HCT116 (cell line): Measurements from ENCODE around the gene PINK1. TPM values are rescaled to one million over a fixed set of nuclear protein-coding genes. Genes with fewer than 3 reads are reported as not detected.

Source experiments
- ATAC-seq: fragments of 200-7000 bp; cut with Tn5 transposase; 2 replicates; pipeline ENCODE4 v1.9.1; 2020; ENCODE audit warnings: mild to moderate bottlenecking, moderate library complexity
- BruUV-seq: library from RNA; stranded (reverse); fragments of 400-500 nt; replicated peaks from 2 replicates; lab custom pipeline; 2021; lab: Mats Ljungman, UMichigan
- CTCF ChIA-PET: fragments of 300-600 bp; sonication (Branson Sonifier 250); formaldehyde crosslinking; loops from one replicate; lab custom pipeline; 2021; ENCODE audit warnings: antibody characterized with exemption; lab: Charles Lee
- POLR2A ChIA-PET: fragments of 300-600, 350-600 bp; sonication (Branson Sonifier 250); formaldehyde crosslinking; loops from one replicate; lab custom pipeline; 2021; ENCODE audit warnings: antibody characterized with exemption; lab: Charles Lee
- RAD21 ChIA-PET, 2 experiments: fragments of 300-600 bp; sonication (Branson Sonifier 250); formaldehyde crosslinking; loops; one replicate each; lab custom pipeline; 2023; ENCODE audit warnings: low total read pairs in 2 of 2; ENCODE audit not compliant: uncharacterized antibody in 2 of 2, unreplicated experiment in 2 of 2, low non-redundant PET in 1 of 2; lab: Charles Lee
- DNase-seq: peaks from one replicate; pipeline ENCODE4 v3.0.0-alpha.2; 2010; ENCODE audit warnings: low read depth, low spot score
- H2AFZ ChIP-seq: fragments of 200-600 bp; shearing (Covaris generic), sonication (generic); 2 replicates; pipeline ENCODE4 v1.6.1; 2017; ENCODE audit warnings: low read depth, mixed run types, mixed read lengths, antibody characterized with exemption, low read length; ENCODE audit not compliant: poor library complexity, severe bottlenecking
- H3K27ac ChIP-seq: 2 replicates; pipeline ENCODE4 v1.5.1; 2012; ENCODE audit warnings: low read depth, low read length
- H3K27me3 ChIP-seq: fragments of 200-600 bp; sonication (generic); 2 replicates; pipeline ENCODE4 v1.6.1; 2016; ENCODE audit warnings: mixed run types, low read length, mixed read lengths; ENCODE audit not compliant: insufficient read depth
- H3K36me3 ChIP-seq, 2 experiments: fragments of 200-500 bp in 1 of 2; fragments of 200-600 bp in 1 of 2; sonication (Bioruptor generic) in 1 of 2; sonication (generic) in 1 of 2; 2 replicates each; pipeline versions ENCODE4 v1.5.1 to v1.6.1; 2014 to 2016; ENCODE audit warnings: low read length in 2 of 2, inconsistent platforms in 1 of 2, mixed read lengths in 1 of 2, mixed run types in 1 of 2; ENCODE audit not compliant: insufficient read depth in 2 of 2, control insufficient read depth in 1 of 2
- H3K4me1 ChIP-seq, 2 experiments: fragments of 200-600 bp in 1 of 2; sonication (generic) in 1 of 2; 2 replicates each; pipeline versions ENCODE4 v1.5.1 to v1.6.1; 2012 to 2017; ENCODE audit warnings: low read length in 2 of 2, inconsistent platforms in 1 of 2, mild to moderate bottlenecking in 1 of 2, mixed read lengths in 1 of 2, mixed run types in 1 of 2, moderate library complexity in 1 of 2; ENCODE audit not compliant: insufficient read depth in 2 of 2, control insufficient read depth in 1 of 2
- H3K4me2 ChIP-seq: fragments of 200-600 bp; sonication (generic); 2 replicates; pipeline ENCODE4 v1.6.1; 2017; ENCODE audit warnings: mixed run types, low read length, mixed read lengths
- H3K4me3 ChIP-seq, 2 experiments: fragments of 200-600 bp in 1 of 2; sonication (generic) in 1 of 2; replicated peaks in 1 of 2; 2 replicates each; pipeline ENCODE4 v1.5.1; 2011 to 2016; ENCODE audit warnings: low read length in 2 of 2, control low read depth in 1 of 2, low read depth in 1 of 2, mild to moderate bottlenecking in 1 of 2, mixed read lengths in 1 of 2, mixed run types in 1 of 2
- H3K79me2 ChIP-seq: fragments of 200-600 bp; sonication (generic); 2 replicates; pipeline ENCODE4 v1.6.1; 2017; ENCODE audit warnings: mild to moderate bottlenecking, mixed run types, low read length, moderate library complexity, mixed read lengths; ENCODE audit not compliant: insufficient read depth
- H3K9ac ChIP-seq: fragments of 200-600 bp; sonication (generic); 2 replicates; pipeline ENCODE4 v1.6.1; 2016; ENCODE audit warnings: low read length, mixed read lengths
- H3K9me2 ChIP-seq: fragments of 200-600 bp; sonication (generic), shearing (Covaris generic); 2 replicates; pipeline ENCODE4 v1.6.1; 2017; ENCODE audit warnings: mixed run types, mild to moderate bottlenecking, moderate library complexity; ENCODE audit not compliant: insufficient read depth
- H3K9me3 ChIP-seq, 2 experiments: fragments of 200-500 bp in 1 of 2; fragments of 200-600 bp in 1 of 2; sonication (Bioruptor generic) in 1 of 2; sonication (generic) in 1 of 2; 2 replicates each; pipeline ENCODE4 v1.6.1; 2014 to 2017; ENCODE audit warnings: low read length in 2 of 2, mixed read lengths in 2 of 2, inconsistent platforms in 1 of 2, low read depth in 1 of 2, mild to moderate bottlenecking in 1 of 2, mixed run types in 1 of 2, moderate library complexity in 1 of 2; ENCODE audit not compliant: control insufficient read depth in 1 of 2, insufficient read depth in 1 of 2
- H4K20me1 ChIP-seq: fragments of 200-600 bp; sonication (generic), shearing (Covaris generic); 2 replicates; pipeline ENCODE4 v1.6.1; 2017; ENCODE audit warnings: mixed run types, mild to moderate bottlenecking, moderate library complexity; ENCODE audit not compliant: insufficient read depth
- CBX3 ChIP-seq: IDR thresholded peaks from 2 replicates; pipeline ENCODE4 v1.6.1; 2012; ENCODE audit warnings: low read depth
- CEBPB ChIP-seq: IDR thresholded peaks from 2 replicates; pipeline ENCODE4 v1.6.1; 2012; ENCODE audit warnings: low read depth
- CTCF ChIP-seq, 3 experiments: fragments of 200-600 bp in 1 of 3; sonication (generic) in 1 of 3; IDR thresholded peaks in 2 of 3; conservative IDR thresholded peaks in 1 of 3; 2 replicates each; pipeline ENCODE4 v1.5.1; 2012 to 2017; ENCODE audit warnings: low read depth in 2 of 3, low read length in 2 of 3, antibody characterized with exemption in 1 of 3, borderline replicate concordance in 1 of 3, control low read depth in 1 of 3, mild to moderate bottlenecking in 1 of 3, mixed read lengths in 1 of 3, mixed run types in 1 of 3, moderate library complexity in 1 of 3; ENCODE audit not compliant: insufficient read depth in 1 of 3
- REST ChIP-seq: IDR thresholded peaks from 2 replicates; pipeline ENCODE4 v1.6.1; 2012; ENCODE audit warnings: low read depth
- SRF ChIP-seq: IDR thresholded peaks from 2 replicates; pipeline ENCODE4 v1.6.1; 2012; ENCODE audit warnings: low read depth
- YY1 ChIP-seq: IDR thresholded peaks from 2 replicates; pipeline ENCODE4 v1.6.1; 2011; ENCODE audit warnings: low read length, low read depth, moderate library complexity, mild to moderate bottlenecking; ENCODE audit not compliant: insufficient replicate concordance; ENCODE audit errors: extremely low read depth
- ZNF274 ChIP-seq: fragments of 200-500 bp; sonication (Bioruptor generic); IDR thresholded peaks from 2 replicates; pipeline ENCODE4 v1.6.1; 2014; ENCODE audit warnings: mild to moderate bottlenecking, low read depth, low read length, inconsistent platforms
- intact Hi-C: fragments of 100-400 bp; cut with micrococcal nuclease; formaldehyde crosslinking; loops from 2 replicates; pipeline ENCODE4 v1.10.0; 2022
- total RNA-seq: library from RNA; stranded (reverse); gene quantifications from one replicate; pipeline ENCODE4 v1.2.1, GENCODE V29; 2021; ENCODE audit not compliant: unreplicated experiment

Gene PINK1
- total RNA-seq, 1 experiment from 2014 or later = 29.4 TPM

- no peak for TF ChIP-seq REST
- no peak for TF ChIP-seq SRF
- no peak for TF ChIP-seq CTCF (IDR thresholded peaks at IDR 0.05 in 2 of 3, conservative IDR thresholded peaks at IDR 0.05 in 1 of 3; ENCODE audit: borderline replicate concordance in 1 of 3, insufficient read depth in 1 of 3, low read depth in 2 of 3, low read length in 2 of 3)
- TF ChIP-seq CEBPB = no peak
Measured at GRCh38 chr1:20684651-20685050, 51.4 kb downstream of the PINK1 start (continued).

GRCh38 chr1:20685099-20685662 lies 51.9 kb downstream of the PINK1 start:
- Histone ChIP-seq H3K4me2 (no peak overlapping the region), H3K9me2 (no peaks in the 10 kb centered on the region), H3K79me2 (no peaks in the 10 kb centered on the region), H3K27me3 (no peaks in the 10 kb centered on the region), H3K36me3 (no peaks in the 10 kb centered on the region), H3K4me1 (no peaks in the 10 kb centered on the region), H3K9me3 (no peaks in the 10 kb centered on the region), H2AFZ (no peak overlapping the region), H3K9ac (no peak overlapping the region), H3K27ac (no peak overlapping the region; the same call in 1 of the 2 replicates), H3K4me3 (no peak overlapping the region), H4K20me1 (no peaks in the 10 kb centered on the region)
- ATAC-seq (no peak), DNase-seq (no peak)
- no TSS peak for BruUV-seq
- intact Hi-C loops = no loop called here
- RAD21 ChIA-PET = no interaction called here
- no peak for TF ChIP-seq YY1
- no peak for TF ChIP-seq CTCF (IDR thresholded peaks at IDR 0.05 in 2 of 3, conservative IDR thresholded peaks at IDR 0.05 in 1 of 3; ENCODE audit: borderline replicate concordance in 1 of 3, insufficient read depth in 1 of 3, low read depth in 2 of 3, low read length in 2 of 3)
- no peak for TF ChIP-seq CBX3
- TF ChIP-seq ZNF274 = no peak
- CTCF ChIA-PET = no interaction called here
- POLR2A ChIA-PET = no interaction called here
